Effector memory CD8-positive, alpha-beta T cell (primary cell): ENCODE measurements around the gene SNRPE.
A peak's percentile ranks its signal among the peaks of the same experiment; 100 is the strongest.
"Not testable (repeated sequence)": the region's sequence is repeated elsewhere in the genome, so short reads cannot be mapped to it uniquely, and the experiment has no call there.

ENCODE experiments used
- ATAC-seq: fragments of 150-1000 bp; cut with Tn5 transposase; replicated peaks from 2 replicates; pipeline ENCODE4 v1.10.0; 2021; ENCODE audit warnings: mild to moderate bottlenecking, moderate library complexity
- DNase-seq, 3 experiments: peaks; one replicate each; pipeline ENCODE4 v3.0.0; 2021
- H3K27ac Mint-ChIP-seq, 2 donors: one replicate each; pipeline ENCODE4 v1.8.0; 2022; ENCODE audit warnings: mild to moderate bottlenecking in 2 of 2, mixed read lengths in 2 of 2, moderate library complexity in 2 of 2
- H3K27me3 Mint-ChIP-seq, 2 donors: one replicate each; pipeline ENCODE4 v1.8.0; 2022; ENCODE audit warnings: mixed read lengths in 2 of 2
- H3K36me3 Mint-ChIP-seq: one replicate; pipeline ENCODE4 v1.8.0; 2022; ENCODE audit warnings: mild to moderate bottlenecking, moderate library complexity, mixed read lengths; ENCODE audit not compliant: insufficient read depth
- H3K4me1 Mint-ChIP-seq, 2 donors: one replicate each; pipeline ENCODE4 v1.8.0; 2022; ENCODE audit warnings: low read depth in 2 of 2, mixed read lengths in 2 of 2
- H3K4me3 Mint-ChIP-seq, 2 donors: one replicate each; pipeline ENCODE4 v1.8.0; 2022; ENCODE audit warnings: mild to moderate bottlenecking in 2 of 2, mixed read lengths in 2 of 2, moderate library complexity in 2 of 2
- H3K9me3 Mint-ChIP-seq, 2 donors: one replicate each; pipeline ENCODE4 v1.8.0; 2022; ENCODE audit warnings: mixed read lengths in 2 of 2

Gene SNRPE

GRCh38 chr1:203853112-203853511, 8.3 kb upstream of the SNRPE start:
- H3K36me3 Mint-ChIP-seq = peaks cover 69% of the 10 kb centered on the region
- H3K4me1 Mint-ChIP-seq, DNase-seq, ATAC-seq, H3K27ac Mint-ChIP-seq, H3K27me3 Mint-ChIP-seq, H3K4me3 Mint-ChIP-seq, H3K9me3 Mint-ChIP-seq: not testable (repeated sequence)

- Mint-ChIP-seq H3K27ac (no peak overlapping the region), H3K27me3 (no peaks in the 10 kb centered on the region), H3K9me3 (no peaks in the 10 kb centered on the region), H3K4me3 (no peak overlapping the region), H3K36me3 (peaks cover 26% of the 10 kb centered on the region), H3K4me1 (peaks cover 13% of the 10 kb centered on the region in 2 donors)
- DNase-seq (no peak), ATAC-seq (no peak)
Observed at GRCh38 chr1:203858055-203858454, 3.3 kb upstream of the SNRPE start.

GRCh38 chr1:203858975-203859374, 2.4 kb upstream of the SNRPE start:
- H3K9me3 Mint-ChIP-seq = no peaks in the 10 kb centered on the region

GRCh38 chr1:203860396-203861025, 888 bp upstream of the SNRPE start:
- Mint-ChIP-seq H3K27ac (peak overlapping the region in 1 of 2 donors; percentile 96), H3K4me3 (peak overlapping the region; percentile 99 to 100), H3K27me3 (no peaks in the 10 kb centered on the region), H3K4me1 (peaks cover 13 to 16% of the 10 kb centered on the region in 2 donors), H3K9me3 (no peaks in the 10 kb centered on the region), H3K36me3 (peaks cover 35% of the 10 kb centered on the region)
- DNase-seq = no peak
- ATAC-seq = no peak

More at GRCh38 chr1:203858975-203859374, 2.4 kb upstream of the SNRPE start:
- no peak for DNase-seq
- peaks cover 32% of the 10 kb centered on the region for H3K36me3 Mint-ChIP-seq
- ATAC-seq = no peak
- no peaks in the 10 kb centered on the region for H3K27me3 Mint-ChIP-seq
- peaks cover 13 to 16% of the 10 kb centered on the region in 2 donors for H3K4me1 Mint-ChIP-seq
- peak overlapping the region in 1 of 2 donors; percentile 56 for H3K27ac Mint-ChIP-seq
- no peak overlapping the region for H3K4me3 Mint-ChIP-seq

- no peak overlapping the region for H3K4me3 Mint-ChIP-seq
- peaks cover 80% of the 10 kb centered on the region for H3K36me3 Mint-ChIP-seq
- no peaks in the 10 kb centered on the region for H3K27me3 Mint-ChIP-seq
- H3K27ac Mint-ChIP-seq = peak overlapping the region; percentile 13 to 26
- DNase-seq (no peak), ATAC-seq (no peak)
- no peaks in the 10 kb centered on the region for H3K9me3 Mint-ChIP-seq
- peaks cover 0 to 7% of the 10 kb centered on the region in 2 donors for H3K4me1 Mint-ChIP-seq
Observed at GRCh38 chr1:203867802-203868201, 6.4 kb downstream of the SNRPE start.

GRCh38 chr1:203870245-203870644, 8.8 kb downstream of the SNRPE start:
- peaks cover 62% of the 10 kb centered on the region for H3K36me3 Mint-ChIP-seq
- no peak for ATAC-seq

GRCh38 chr1:203871114-203871880, 9.9 kb downstream of the SNRPE start:
- no peaks in the 10 kb centered on the region for H3K27me3 Mint-ChIP-seq
- no peaks in the 10 kb centered on the region for H3K9me3 Mint-ChIP-seq
- ATAC-seq (peak; percentile 71), DNase-seq (peak; percentile 16 to 18 (median 18))
- peaks cover 58% of the 10 kb centered on the region for H3K36me3 Mint-ChIP-seq
- H3K4me1 Mint-ChIP-seq = peaks cover 0 to 3% of the 10 kb centered on the region in 2 donors
- no peak overlapping the region for H3K4me3 Mint-ChIP-seq
- peak overlapping the region; percentile 41 to 59 for H3K27ac Mint-ChIP-seq

More at GRCh38 chr1:203870245-203870644, 8.8 kb downstream of the SNRPE start:
- H3K4me3 Mint-ChIP-seq = no peak overlapping the region
- H3K27me3 Mint-ChIP-seq = no peaks in the 10 kb centered on the region
- no peaks in the 10 kb centered on the region for H3K9me3 Mint-ChIP-seq
- DNase-seq = no peak
- no peak overlapping the region for H3K27ac Mint-ChIP-seq
- H3K4me1 Mint-ChIP-seq = peaks cover 0 to 3% of the 10 kb centered on the region in 2 donors

- no peak for ATAC-seq
- H3K4me3 Mint-ChIP-seq = no peak overlapping the region
- no peaks in the 10 kb centered on the region for H3K27me3 Mint-ChIP-seq
- no peak for DNase-seq
- H3K27ac Mint-ChIP-seq = no peak overlapping the region
- H3K9me3 Mint-ChIP-seq = no peaks in the 10 kb centered on the region
- peaks cover 0 to 3% of the 10 kb centered on the region in 2 donors for H3K4me1 Mint-ChIP-seq
- peaks cover 44% of the 10 kb centered on the region for H3K36me3 Mint-ChIP-seq
Observed at GRCh38 chr1:203873094-203873493, 11.7 kb downstream of the SNRPE start.

GRCh38 chr1:203878422-203878821, 17.0 kb downstream of the SNRPE start:
- H3K9me3 Mint-ChIP-seq = no peaks in the 10 kb centered on the region
- DNase-seq (no peak), ATAC-seq (no peak)
- no peak overlapping the region for H3K27ac Mint-ChIP-seq
- H3K27me3 Mint-ChIP-seq = no peaks in the 10 kb centered on the region
- no peaks in the 10 kb centered on the region for H3K4me1 Mint-ChIP-seq
- H3K36me3 Mint-ChIP-seq = peaks cover 10% of the 10 kb centered on the region
- no peak overlapping the region for H3K4me3 Mint-ChIP-seq

- Mint-ChIP-seq H3K27me3 (no peaks in the 10 kb centered on the region), H3K27ac (no peak overlapping the region), H3K4me3 (no peak overlapping the region), H3K36me3 (peaks cover 6% of the 10 kb centered on the region), H3K4me1 (no peaks in the 10 kb centered on the region), H3K9me3 (no peaks in the 10 kb centered on the region)
- no peak for DNase-seq
- no peak for ATAC-seq
Observed at GRCh38 chr1:203880606-203881005, 19.2 kb downstream of the SNRPE start.

- Mint-ChIP-seq H3K27me3 (peaks cover 0 to 7% of the 10 kb centered on the region in 2 donors), H3K36me3 (no peaks in the 10 kb centered on the region), H3K9me3 (no peaks in the 10 kb centered on the region), H3K4me3 (no peak overlapping the region), H3K27ac (no peak overlapping the region), H3K4me1 (no peaks in the 10 kb centered on the region)
- no peak for DNase-seq
- ATAC-seq = no peak
Observed at GRCh38 chr1:203888807-203889251, 27.4 kb downstream of the SNRPE start.

GRCh38 chr1:203891950-203892349, 30.6 kb downstream of the SNRPE start:
- peaks cover 0 to 7% of the 10 kb centered on the region in 2 donors for H3K27me3 Mint-ChIP-seq
- no peak for DNase-seq
- no peaks in the 10 kb centered on the region for H3K36me3 Mint-ChIP-seq
- ATAC-seq = no peak
- no peak overlapping the region for H3K27ac Mint-ChIP-seq
- no peak overlapping the region for H3K4me3 Mint-ChIP-seq
- H3K9me3 Mint-ChIP-seq = no peaks in the 10 kb centered on the region
- no peaks in the 10 kb centered on the region for H3K4me1 Mint-ChIP-seq

GRCh38 chr1:203898458-203899352, 37.3 kb downstream of the SNRPE start:
- DNase-seq (no peak), ATAC-seq (no peak)
- Mint-ChIP-seq H3K4me1 (no peaks in the 10 kb centered on the region), H3K9me3 (no peaks in the 10 kb centered on the region), H3K27me3 (no peaks in the 10 kb centered on the region), H3K4me3 (no peak overlapping the region), H3K27ac (no peak overlapping the region), H3K36me3 (peaks cover 2% of the 10 kb centered on the region)
